NCI-H510A (cell line): ENCODE results near the gene MMP3.

Source experiments
- DNase-seq: peaks from one replicate; lab custom pipeline; 2025; lab: John Stamatoyannopoulos, UW

Gene MMP3

GRCh38 chr11:102788334-102788995, 54.9 kb downstream of the MMP3 start:
- DNase-seq = no peak
